ENCODE measurements around the gene TRIO. TPM values are rescaled to one million over a fixed set of nuclear protein-coding genes. Genes with fewer than 3 reads are reported as not detected.

TRIO gene
- polyA plus RNA-seq, 1 donor (not counting 4 experiments of a cell fraction or from before 2014, with no cell fraction given), result 57.2 TPM

DNA sequence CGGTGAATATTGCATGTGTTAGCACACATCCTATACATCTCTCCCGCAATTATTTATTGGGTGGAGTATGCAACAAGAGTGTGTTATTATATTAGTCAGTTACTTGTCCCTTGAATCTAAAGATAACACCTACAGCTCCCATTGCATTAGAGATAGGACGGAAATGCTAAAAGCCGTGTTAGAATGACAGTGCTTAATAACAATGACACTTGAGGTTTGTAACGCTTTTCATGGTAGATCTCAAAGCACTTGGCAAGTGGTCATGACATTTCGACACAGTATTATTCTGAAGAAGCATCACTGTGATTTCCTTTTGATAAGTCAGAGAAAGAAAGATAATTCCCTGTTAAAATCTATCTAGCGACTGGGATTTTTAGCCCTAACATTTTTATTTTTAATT is 33.4 kb upstream of the TRIO start:
- peak overlapping the region; percentile 11 for H3K4me2 ChIP-seq (ENCODE audit: control insufficient read depth, extremely low read depth, insufficient read depth, low read depth, low read length)
- H3K9me1 ChIP-seq (ENCODE audit: control insufficient read depth, extremely low read depth, insufficient read depth, low read length), result no peaks in the 10 kb centered on the region
- no peaks in the 10 kb centered on the region for H4K20me1 ChIP-seq (ENCODE audit: control insufficient read depth, extremely low read depth, insufficient read depth, low read length)
- H3K9me3 ChIP-seq (ENCODE audit: control insufficient read depth, low read depth, low read length), result peaks cover 2% of the 10 kb centered on the region
- FAIRE-seq (no peak), DNase-seq (ENCODE audit: low read depth, low spot score) (no peak)
- no peak overlapping the region for H3K4me3 ChIP-seq (ENCODE audit: control insufficient read depth in 2 of 3, extremely low read depth in 1 of 3, insufficient read depth in 2 of 3, low read depth in 1 of 3, low read length in 3 of 3)
- dilution Hi-C loops (cut with MboI; ENCODE audit: extremely low pct_ligation_motif_present, low sequenced_read_pairs), result no loop called here
- H3K36me3 ChIP-seq (ENCODE audit: control insufficient read depth in 2 of 2, extremely low read depth in 1 of 2, insufficient read depth in 2 of 2, low read length in 2 of 2), result no peaks in the 10 kb centered on the region
- H2AFZ ChIP-seq (ENCODE audit: control insufficient read depth, low read length), result no peak overlapping the region
- peak overlapping the region; percentile 66 for H3K27ac ChIP-seq (ENCODE audit: control insufficient read depth, insufficient read depth, low read length)
- H3K4me1 ChIP-seq (ENCODE audit: control insufficient read depth, extremely low read depth, insufficient read depth, low read length), result peaks cover 38% of the 10 kb centered on the region
- TF ChIP-seq, protein P1, sequence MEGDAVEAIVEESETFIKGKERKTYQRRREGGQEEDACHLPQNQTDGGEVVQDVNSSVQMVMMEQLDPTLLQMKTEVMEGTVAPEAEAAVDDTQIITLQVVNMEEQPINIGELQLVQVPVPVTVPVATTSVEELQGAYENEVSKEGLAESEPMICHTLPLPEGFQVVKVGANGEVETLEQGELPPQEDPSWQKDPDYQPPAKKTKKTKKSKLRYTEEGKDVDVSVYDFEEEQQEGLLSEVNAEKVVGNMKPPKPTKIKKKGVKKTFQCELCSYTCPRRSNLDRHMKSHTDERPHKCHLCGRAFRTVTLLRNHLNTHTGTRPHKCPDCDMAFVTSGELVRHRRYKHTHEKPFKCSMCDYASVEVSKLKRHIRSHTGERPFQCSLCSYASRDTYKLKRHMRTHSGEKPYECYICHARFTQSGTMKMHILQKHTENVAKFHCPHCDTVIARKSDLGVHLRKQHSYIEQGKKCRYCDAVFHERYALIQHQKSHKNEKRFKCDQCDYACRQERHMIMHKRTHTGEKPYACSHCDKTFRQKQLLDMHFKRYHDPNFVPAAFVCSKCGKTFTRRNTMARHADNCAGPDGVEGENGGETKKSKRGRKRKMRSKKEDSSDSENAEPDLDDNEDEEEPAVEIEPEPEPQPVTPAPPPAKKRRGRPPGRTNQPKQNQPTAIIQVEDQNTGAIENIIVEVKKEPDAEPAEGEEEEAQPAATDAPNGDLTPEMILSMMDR (optimal IDR thresholded peaks at IDR 0.05 in 1 of 3, IDR thresholded peaks at IDR 0.05 in 1 of 3, conservative IDR thresholded peaks at IDR 0.05 in 1 of 3; ENCODE audit: extremely low read depth in 1 of 3, insufficient read depth in 2 of 3, low read length in 3 of 3), result no peak
- TF ChIP-seq EZH2 (IDR thresholded peaks at IDR 0.05; ENCODE audit: low read length), result no peak
- H3K79me2 ChIP-seq (ENCODE audit: control insufficient read depth, insufficient read depth, low read length), result no peaks in the 10 kb centered on the region
- no peak overlapping the region for H3K9ac ChIP-seq (ENCODE audit: control insufficient read depth, extremely low read depth, insufficient read depth, low read length)
- no peaks in the 10 kb centered on the region for H3K27me3 ChIP-seq (ENCODE audit: control insufficient read depth, extremely low read depth, insufficient read depth, low read length)

DNA sequence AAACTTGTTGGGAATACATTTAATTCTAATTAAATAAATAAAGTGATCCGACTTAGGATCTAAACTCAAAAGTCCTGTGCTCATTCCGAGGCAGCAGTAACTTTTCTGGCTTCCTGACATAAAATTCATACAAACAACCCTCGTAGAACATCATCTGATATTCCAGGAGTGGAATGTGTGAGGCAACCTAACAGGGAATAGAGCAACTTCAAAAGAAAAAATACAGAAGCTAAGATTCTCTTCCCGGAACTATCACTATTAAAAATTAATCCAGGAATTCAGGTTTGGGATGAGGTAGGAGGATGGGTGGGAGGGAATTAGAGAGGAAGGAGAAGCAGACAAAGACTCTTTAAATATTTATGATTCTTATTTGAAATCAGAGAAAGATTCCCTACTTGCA is 32.9 kb upstream of the TRIO start:
- H3K79me2 ChIP-seq (ENCODE audit: control insufficient read depth, insufficient read depth, low read length), result no peaks in the 10 kb centered on the region
- no peak overlapping the region for H3K4me2 ChIP-seq (ENCODE audit: control insufficient read depth, extremely low read depth, insufficient read depth, low read depth, low read length)
- H2AFZ ChIP-seq (ENCODE audit: control insufficient read depth, low read length), result no peak overlapping the region
- no peak overlapping the region for H3K9ac ChIP-seq (ENCODE audit: control insufficient read depth, extremely low read depth, insufficient read depth, low read length)
- H3K9me1 ChIP-seq (ENCODE audit: control insufficient read depth, extremely low read depth, insufficient read depth, low read length), result no peaks in the 10 kb centered on the region
- H3K27me3 ChIP-seq (ENCODE audit: control insufficient read depth, extremely low read depth, insufficient read depth, low read length), result no peaks in the 10 kb centered on the region
- peaks cover 2% of the 10 kb centered on the region for H3K9me3 ChIP-seq (ENCODE audit: control insufficient read depth, low read depth, low read length)
- no peak overlapping the region for H3K4me3 ChIP-seq (ENCODE audit: control insufficient read depth in 2 of 3, extremely low read depth in 1 of 3, insufficient read depth in 2 of 3, low read depth in 1 of 3, low read length in 3 of 3)
- FAIRE-seq (no peak), DNase-seq (ENCODE audit: low read depth, low spot score) (no peak)
- H3K36me3 ChIP-seq (ENCODE audit: control insufficient read depth in 2 of 2, extremely low read depth in 1 of 2, insufficient read depth in 2 of 2, low read length in 2 of 2), result no peaks in the 10 kb centered on the region
- H3K27ac ChIP-seq (ENCODE audit: control insufficient read depth, insufficient read depth, low read length), result peak overlapping the region; percentile 22
- H3K4me1 ChIP-seq (ENCODE audit: control insufficient read depth, extremely low read depth, insufficient read depth, low read length), result peaks cover 42% of the 10 kb centered on the region
- dilution Hi-C loops (cut with MboI; ENCODE audit: extremely low pct_ligation_motif_present, low sequenced_read_pairs), result no loop called here
- H4K20me1 ChIP-seq (ENCODE audit: control insufficient read depth, extremely low read depth, insufficient read depth, low read length), result no peaks in the 10 kb centered on the region
- no peak for TF ChIP-seq EZH2 (IDR thresholded peaks at IDR 0.05; ENCODE audit: low read length)
- TF ChIP-seq, protein P1 (optimal IDR thresholded peaks at IDR 0.05 in 1 of 3, IDR thresholded peaks at IDR 0.05 in 1 of 3, conservative IDR thresholded peaks at IDR 0.05 in 1 of 3; ENCODE audit: extremely low read depth in 1 of 3, insufficient read depth in 2 of 3, low read length in 3 of 3), result no peak

All from keratinocyte (primary cell).